Fibroblast of the conjunctiva (primary cell): ENCODE data around the gene GABARAP.
A peak's percentile ranks its signal among the peaks of the same experiment; 100 is the strongest.

Experiments
- DNase-seq: peaks from one replicate; pipeline ENCODE4 v3.0.0-alpha.2; 2010; ENCODE audit warnings: low read depth

The GABARAP gene

GRCh38 chr17:7205561-7205960 is 36.7 kb downstream of the GABARAP start:
- no peak for DNase-seq

DNA sequence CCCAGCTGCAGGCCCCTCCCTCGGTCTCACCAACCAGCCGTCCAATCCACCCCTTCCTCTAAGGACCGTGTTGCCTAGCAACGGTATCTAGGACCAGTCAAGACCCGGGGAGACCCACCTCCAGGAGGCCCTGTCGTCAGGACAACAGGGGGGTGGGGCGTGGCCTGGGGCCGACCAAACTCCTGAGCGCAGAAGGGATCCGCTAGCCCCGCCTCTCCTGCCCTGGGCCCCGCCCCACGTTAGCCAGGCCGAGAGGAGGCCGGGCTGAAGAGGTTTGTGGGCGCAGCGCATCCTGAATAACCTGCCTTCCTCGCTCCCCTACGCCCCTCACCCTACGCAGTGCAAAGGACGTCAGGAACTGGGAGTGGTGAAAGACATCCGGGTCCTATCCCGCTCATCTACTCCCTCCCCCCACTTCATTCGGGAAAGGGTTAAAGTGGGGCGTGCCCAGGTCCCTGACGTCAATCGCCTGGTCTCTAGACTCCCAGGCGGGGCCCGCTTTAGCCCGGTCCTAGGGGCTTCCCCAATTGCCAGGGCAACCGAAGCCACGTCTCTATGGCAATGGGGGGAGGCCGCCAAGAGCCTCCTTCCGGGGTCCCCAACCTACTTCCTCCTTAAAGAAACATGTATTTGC is 37.3 kb downstream of the GABARAP start:
- peak; percentile 74 for DNase-seq

GRCh38 chr17:7204336-7204735 is 37.9 kb downstream of the GABARAP start:
- no peak for DNase-seq

GRCh38 chr17:7203391-7203790 is 38.9 kb downstream of the GABARAP start:
- DNase-seq = no peak

- DNase-seq = no peak
Measured at GRCh38 chr17:7196651-7197401, 45.4 kb downstream of the GABARAP start.

GRCh38 chr17:7195971-7196370 is 46.3 kb downstream of the GABARAP start:
- DNase-seq = no peak

- DNase-seq = no peak
Measured at GRCh38 chr17:7192271-7192937, 49.8 kb downstream of the GABARAP start.

DNA sequence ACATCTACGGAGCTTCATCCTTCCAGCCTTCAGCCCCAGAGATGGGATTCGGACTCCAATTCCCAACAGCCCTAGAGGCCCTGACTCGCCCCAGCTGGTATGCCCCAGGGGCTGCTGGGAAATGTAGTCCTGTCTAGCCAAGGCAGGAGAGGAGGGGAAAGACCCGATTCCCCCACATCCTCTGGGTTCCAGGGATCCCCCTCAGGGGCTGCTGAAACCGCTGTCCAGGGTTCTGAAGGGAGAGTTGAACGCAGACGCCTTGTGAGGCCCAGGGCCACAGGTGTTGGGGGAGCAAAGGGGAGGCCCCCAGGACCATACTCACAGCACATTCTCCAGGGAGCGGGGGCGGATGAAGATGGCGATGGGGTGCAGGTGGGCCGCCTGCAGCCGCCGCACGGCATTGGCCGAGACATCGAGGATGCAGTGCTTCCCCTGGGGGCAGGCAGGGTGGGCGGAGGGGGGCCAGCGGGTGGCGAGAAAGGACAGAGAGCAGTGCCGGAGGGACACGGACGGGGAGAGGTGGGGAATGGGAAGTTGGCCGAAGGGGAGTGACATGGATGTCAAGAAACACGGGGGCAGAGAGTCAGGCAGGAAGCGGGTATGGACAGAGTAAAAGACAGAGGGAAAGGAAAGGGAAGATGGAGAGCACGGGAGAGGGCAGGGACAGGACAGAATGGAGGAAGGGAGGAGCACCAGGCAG is 50.5 kb downstream of the GABARAP start:
- no peak for DNase-seq

DNA sequence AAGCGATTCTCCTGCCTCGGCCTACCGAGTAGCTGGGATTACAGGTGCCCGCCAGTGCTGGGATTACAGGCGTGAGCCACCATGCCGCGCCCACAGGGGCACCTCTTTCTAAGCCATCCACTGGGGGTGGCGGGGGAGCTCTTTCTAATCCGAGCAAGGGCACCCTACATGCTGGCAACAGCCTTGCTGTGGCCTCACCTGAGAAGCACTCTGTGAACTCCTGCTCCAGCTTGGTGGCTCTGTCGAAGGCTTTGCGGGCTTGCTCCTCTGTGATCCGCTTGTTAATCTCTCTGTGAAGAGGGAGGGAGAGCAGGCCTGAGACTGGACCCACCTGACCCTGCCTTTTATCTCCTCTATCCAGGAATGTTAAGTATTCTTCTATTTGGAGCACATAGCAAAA is 51.2 kb downstream of the GABARAP start:
- no peak for DNase-seq

GRCh38 chr17:7190276-7190917 is 51.9 kb downstream of the GABARAP start:
- DNase-seq = no peak
